GM18505 (cell line): ENCODE measurements around the gene BASP1.

ENCODE experiments used
- ATAC-seq: cut with Tn5 transposase; IDR thresholded peaks from one replicate; pipeline ENCODE4 v1.9.1; 2021; ENCODE audit not compliant: unreplicated experiment
- POLR2A ChIP-seq: IDR thresholded peaks from 4 replicates; pipeline ENCODE4 v1.6.1; 2011; ENCODE audit warnings: borderline replicate concordance; ENCODE audit not compliant: insufficient read depth, insufficient read length; ENCODE audit errors: extremely low read depth

BASP1 gene, protein sequence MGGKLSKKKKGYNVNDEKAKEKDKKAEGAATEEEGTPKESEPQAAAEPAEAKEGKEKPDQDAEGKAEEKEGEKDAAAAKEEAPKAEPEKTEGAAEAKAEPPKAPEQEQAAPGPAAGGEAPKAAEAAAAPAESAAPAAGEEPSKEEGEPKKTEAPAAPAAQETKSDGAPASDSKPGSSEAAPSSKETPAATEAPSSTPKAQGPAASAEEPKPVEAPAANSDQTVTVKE

DNA sequence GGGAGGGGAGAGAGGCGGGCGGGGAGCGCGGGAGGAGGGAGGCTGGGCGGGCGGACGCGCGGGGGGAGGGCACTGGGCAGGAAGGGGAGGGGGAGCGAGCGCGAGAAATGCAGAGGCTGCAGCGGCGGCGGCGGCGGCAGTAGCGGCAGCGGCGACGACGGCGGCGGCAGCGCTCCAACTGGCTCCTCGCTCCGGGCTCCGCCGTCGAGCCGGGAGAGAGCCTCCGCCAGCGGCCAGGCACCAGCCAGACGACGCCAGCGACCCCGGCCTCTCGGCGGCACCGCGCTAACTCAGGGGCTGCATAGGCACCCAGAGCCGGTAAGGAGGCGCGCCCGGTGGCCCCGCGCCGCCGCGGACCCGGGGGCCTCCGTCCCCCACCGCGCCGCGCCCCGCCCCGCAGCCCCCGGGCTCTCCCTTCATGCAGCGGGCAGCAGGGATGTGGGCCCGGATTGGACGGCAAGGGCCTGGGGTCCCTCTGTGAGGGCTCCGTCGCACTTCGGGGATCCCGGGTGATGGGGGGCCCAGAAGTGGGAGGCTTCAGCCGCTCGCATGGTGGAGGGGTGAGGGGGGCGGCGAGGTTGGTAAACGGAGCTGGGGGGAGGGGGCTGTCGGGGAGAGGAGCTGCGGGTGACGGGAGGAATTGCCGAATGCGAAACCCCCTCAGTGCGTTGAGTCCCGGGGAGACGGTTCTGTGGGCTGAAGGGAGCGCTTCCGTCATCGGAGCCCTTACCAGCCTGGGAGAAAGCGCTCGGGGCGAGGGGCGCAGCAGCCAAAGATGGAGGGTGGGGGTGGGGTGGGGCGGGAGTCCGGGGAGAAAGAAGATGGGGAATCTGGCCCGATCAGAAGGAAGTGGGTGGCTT, at the start of gene BASP1:
Gene BASP1 (plus strand): TSS at position 139 of the 860 bp plus-strand sequence. CDS start 57,586 bp downstream, outside the sequence.
- peak; percentile 91 for TF ChIP-seq POLR2A
- ATAC-seq = peak; percentile 50

DNA sequence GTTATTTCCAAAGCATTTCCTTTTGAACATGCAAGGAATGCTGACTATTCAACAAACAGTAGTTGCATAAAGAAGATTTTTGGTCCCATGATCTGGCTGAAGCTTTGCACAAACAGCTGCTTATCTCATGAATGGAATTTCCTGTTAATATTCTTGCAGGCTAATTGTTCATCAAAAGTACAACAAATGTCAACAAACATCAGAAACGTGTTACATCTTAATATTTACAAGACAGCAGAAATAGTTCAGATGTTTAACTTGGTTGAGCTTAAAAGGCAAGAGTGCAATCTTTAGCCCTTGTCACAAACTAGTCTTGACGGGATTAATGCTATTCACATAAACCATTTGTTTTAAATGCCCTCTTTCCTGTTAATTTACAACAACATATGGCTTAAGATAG, 47.9 kb upstream of the BASP1 start:
- no peak for ATAC-seq
- TF ChIP-seq POLR2A = no peak

DNA sequence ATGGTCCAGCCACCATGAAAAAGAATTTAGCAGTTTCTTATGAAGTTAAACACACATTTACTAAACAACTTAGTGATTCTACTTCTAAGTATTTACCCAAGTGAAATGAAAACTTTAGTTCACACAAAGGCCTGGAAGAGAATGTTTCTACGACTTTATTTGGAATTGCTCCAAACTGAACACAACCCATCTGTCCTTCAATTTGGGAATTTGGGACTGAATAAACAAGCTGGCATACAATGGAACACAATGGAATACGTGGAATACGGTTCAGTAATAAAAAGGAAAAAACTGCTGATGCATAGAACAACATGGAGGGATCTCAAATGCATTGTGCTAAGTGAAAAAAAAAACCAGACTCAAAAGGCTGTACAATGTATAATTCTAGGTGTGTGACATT, 44.6 kb upstream of the BASP1 start:
- no peak for TF ChIP-seq POLR2A
- no peak for ATAC-seq

DNA sequence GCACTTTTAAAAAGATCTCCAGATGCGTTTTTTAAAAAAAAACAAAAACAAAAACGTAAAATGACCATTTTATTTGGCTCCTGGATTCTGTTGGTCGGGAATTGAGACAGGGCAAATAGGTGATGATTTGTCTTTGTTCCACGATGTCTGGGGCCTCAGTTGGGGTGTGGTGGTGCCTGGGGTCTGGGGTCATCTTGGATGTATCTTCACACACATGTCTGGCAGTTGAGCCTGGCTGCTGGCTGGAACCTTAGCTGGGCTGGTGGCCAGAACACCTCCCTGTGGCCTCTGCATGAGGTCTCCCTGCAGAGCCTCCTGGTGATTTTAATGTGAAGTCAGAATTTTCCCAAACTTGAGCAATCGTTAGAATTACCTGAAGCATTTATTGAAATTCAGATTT, 42.5 kb upstream of the BASP1 start:
- no peak for TF ChIP-seq POLR2A
- no peak for ATAC-seq

DNA sequence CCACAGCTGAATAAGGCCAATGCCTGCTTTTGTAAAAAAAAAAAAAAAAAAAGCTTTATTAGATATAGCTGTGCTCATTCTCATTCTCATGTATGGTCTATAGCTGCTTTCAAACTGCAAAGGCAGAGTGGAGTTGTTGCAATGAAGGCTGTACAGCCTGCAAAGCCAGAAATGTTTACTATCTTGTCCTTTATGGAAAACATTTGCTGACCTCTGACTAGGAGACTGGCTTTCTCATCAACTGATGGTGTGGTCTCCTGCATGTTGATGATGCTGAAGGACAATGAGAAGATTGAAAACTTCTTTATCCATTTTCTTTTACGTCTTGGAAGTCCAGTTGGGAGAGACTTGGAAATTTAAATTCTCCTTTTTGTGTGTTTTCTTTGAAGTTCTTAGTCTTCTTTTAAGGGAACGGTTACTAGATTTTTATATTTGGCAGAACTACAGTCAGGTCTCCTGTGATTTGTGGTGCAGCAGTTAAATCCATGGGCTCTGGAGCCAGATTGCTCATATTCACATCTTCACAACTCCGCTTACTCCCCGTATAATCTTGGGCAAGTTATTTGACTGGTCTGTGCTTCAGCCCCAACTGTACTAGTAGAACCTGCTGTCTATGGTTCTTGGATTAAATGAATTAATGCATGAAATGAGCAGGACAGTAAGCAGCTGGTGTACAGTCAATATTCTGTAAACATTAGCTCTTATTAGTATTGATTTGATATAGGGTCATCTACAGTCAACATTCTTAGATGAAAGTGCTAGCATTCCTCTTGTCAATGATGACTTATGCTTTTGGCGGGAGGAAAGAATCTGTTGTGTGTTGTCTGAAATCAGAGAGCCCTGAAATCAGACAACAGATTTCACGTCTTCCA, 39.7 kb upstream of the BASP1 start:
- no peak for TF ChIP-seq POLR2A
- ATAC-seq = no peak

DNA sequence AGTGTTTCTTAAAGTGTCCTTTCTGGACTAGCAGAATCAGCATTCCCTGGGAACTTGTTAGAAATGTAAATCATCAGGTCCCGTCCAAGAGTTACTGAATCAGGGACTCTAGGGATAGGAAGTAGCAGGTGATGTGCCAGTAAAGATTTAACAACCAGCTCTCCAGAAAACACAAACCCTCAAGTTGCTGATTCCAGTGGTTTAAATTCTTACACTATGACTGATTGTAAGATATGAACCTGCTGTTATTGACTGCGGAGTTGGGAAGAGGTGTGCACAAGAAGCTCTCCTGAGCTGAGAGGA, 39.1 kb upstream of the BASP1 start:
- no peak for TF ChIP-seq POLR2A
- ATAC-seq = no peak

DNA sequence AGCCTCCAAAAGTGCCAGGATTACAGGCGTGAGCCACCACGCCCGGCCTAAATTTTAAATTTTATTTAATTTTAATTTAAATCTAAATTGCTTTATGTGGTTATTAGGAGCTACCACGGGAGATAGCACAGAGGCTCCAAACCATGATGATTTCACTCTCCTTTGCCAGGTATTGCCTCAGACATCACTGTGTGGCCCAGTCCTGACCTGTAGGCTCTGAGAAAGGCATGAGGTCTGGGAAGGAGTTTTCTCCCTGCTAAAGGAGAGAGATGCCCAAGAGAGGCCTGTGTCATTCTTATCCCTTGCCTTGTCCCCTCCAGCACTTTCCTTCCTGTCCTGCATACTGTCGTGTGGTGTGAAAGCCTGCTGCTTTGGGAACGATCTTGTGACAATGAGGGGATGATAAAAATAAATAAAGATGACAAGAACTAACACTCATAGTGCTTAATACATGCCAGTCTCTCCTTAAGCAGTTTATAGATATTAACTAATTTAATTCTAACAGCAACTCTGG, 37.0 kb upstream of the BASP1 start:
- ATAC-seq = no peak
- TF ChIP-seq POLR2A = no peak

DNA sequence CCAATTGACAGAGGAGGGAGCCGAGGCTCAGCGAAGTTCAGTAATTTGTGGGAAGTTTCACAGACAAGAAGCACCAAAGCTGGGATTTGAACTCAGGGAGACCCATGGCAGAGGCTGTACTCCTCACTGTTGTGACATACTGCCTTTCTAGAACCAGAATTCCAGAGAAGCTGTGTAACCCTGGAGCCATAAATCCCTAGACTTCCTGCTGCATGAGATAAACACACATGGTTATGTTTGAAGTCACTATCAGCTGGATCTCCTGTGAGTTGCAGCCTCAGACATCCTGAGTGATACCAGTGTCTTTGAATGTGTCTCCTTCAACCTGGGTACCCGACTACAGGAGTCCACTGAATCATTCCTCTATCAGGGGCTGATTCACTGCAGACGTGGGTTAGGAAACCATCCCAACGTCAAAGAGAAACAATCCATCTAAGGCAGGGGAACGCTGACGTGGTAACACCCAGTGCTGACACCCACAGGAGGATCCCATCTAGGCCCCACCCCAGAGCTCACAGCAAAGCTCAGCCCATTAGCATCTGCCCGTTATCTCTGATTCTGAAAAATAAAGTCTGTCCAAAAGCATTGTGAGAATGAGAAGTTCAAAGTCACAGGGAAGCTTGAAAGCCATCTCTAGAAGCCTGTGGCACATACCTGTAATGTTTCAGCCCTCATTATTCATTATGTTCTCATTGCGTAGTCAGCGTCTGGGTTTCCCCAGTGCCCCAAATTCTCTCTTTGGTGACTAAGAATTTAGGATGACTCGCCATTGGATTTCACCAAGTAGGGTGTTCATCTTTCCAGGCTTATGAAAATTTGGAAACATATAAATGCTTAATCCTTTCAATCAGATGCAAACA, 36.3 kb upstream of the BASP1 start:
- TF ChIP-seq POLR2A = no peak
- no peak for ATAC-seq

DNA sequence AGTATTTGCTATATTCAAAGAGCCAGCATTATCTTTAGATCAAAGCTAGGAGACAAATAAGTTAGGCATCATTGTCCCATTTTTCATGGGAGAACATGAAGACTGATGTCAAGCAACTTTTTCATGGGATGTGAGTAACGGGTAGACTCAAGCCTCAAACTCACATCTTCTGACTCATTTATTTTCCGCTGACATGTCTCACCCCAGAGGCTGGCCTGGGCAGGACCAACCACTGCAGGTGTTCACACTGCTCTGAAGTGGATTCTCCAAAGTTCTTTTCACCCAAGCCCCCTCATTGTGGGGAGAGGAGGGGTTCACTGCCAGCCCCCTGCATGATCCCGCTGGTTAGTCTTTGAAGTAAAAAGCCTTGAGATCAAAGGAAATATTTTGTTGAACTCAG, 34.9 kb upstream of the BASP1 start:
- ATAC-seq = no peak
- TF ChIP-seq POLR2A = no peak

DNA sequence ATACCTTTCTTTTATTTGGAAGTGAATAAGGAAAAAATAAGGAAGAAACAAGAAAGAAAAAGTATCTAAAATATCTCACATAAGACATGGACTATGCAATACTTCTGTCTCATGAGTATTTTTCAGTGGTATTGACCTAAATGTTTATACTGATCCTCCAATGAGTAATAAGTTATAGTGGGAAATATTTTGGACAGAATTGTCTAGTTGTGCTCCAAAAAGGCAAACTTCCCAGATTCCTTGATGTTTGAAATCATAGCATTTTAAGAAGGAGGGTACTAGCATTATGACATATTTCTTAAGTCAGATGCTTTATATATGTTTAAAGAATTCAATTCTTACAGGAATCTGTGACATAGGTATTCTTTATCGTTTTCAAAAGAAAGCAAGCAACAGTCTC, 34.5 kb upstream of the BASP1 start:
- ATAC-seq = no peak
- TF ChIP-seq POLR2A = no peak

DNA sequence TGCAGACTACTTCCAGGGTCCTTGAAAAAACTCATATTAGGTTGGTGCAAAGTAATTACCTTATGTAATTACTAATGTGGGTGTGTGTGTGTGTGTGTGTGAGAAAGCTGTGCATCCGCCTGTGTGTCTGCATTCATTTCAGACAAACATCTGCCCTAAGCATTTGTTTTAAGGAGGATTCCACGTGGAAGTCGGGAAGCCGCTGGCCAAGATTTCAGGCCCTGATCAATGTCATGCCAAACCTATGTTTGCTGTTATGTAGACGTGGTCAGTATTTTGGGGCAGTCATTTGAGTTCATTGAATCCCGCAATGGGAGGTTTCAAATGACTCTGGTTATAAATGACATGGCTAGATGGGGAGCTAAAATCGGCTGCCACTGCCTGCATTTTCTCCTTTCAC, 33.6 kb upstream of the BASP1 start:
- no peak for TF ChIP-seq POLR2A
- ATAC-seq = no peak

DNA sequence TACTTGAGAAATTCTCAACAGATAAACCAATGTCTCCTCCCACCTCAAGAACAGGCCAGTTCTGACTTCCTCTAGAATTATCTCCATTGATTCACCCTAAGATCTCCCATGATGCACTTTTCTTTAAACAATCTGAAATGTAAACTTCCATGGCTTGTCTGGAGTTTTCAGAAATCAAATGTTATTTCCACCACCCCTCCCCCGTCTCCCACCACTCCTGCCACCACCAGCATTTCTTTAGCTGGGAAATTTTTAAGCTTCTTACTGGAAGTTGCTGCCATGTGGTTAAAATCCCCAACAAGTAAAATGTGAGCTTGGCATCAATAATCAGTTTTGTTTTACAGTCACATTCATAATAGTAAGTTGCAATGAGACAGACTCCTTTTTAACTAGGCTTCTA, 32.8 kb upstream of the BASP1 start:
- no peak for ATAC-seq
- no peak for TF ChIP-seq POLR2A
